ENCODE data around the gene MBP.

The MBP gene

DNA sequence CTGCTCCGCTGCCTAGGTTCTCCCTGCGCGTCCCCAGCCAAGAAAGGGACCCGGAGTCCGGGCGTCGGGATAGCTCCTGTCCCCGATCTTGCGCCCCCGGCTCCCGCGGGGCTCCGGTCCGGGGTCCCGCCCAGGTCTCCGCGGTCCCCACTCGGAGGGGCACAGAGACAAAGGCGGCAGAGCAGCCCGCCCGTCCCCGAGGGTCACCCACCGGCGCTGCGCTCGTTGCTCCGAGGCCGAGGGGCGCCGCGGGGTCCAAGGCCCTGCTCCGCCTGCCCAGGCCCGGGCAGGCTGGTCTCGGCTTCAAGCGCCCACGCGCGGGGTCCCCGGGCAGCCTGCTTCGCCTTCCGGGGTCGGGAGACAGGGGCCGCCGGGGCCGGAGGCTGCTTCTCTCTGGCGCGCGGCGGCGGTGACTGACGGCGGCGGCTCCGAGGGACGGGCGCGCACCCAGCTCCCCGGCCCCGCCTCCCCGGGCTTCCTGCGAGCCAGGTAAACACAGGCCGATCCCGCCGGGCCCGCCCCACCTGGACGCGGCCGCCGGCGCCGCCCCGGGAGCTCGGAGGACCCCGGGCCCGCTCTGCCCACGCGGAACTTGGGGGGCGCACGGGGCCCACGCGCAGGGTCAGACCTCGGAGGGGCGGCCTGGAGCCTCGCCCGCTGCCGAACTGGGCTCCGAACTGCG, at the start of gene MBP:
Gene MBP, minus strand, starts transcription at position 415 of the 682 bp plus-strand sequence. CDS start 27,522 bp downstream, outside the sequence.
- peak; percentile 39 for DNase-seq

DNA sequence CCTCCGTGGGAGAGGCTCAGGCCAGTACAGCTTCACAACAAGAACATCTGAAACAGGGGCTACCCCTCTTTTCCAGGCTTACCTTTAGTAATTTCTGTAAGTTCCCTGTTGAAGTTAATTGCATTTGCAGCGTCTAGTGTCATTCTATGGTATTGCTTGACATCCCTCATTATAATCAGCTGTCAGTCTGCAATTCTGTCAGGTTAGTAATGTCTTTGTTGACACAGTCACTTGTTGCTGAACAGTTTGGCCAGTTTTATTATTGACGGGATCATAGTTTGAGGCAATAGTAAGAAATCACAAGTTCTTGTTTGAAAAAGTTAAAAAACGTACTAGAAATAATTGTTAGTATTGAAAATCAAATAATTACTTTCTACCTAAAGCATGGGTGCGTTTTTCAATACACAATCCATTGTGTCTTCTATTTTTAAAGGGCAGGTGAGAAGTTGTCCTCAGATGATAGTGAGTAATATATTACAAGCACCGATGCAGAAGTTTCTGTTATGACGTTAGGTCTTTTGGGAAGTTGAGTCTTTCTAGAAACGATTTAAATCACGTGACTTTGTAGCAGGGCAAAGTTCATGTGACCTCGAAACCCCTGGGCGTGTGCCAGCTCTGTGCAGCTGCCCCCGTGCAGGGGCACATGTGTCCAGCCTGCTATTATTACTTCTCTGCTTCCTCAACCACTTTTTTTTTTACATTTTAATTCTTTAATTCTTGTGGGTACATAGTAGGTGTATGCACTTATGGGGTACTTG, 49.5 kb upstream of the MBP start:
- no peak for DNase-seq

DNA sequence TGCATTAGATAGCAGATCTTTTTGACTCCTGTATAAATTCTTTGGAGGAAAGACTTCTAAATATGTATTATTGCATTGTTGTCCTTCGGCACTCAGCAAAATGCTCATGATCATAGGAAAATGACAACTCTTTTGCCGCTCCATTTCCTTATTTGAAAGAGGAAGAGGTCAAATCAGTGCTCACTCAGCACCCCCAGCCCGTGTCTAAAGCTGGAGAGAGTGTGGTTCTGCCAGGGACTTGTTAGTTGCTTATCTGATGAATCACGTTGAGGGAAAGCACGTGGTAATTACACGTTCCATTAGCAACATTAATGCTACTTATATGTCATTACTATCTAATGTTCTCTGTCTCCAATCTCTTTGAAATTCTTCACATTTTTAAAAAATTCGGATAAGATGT, 46.0 kb upstream of the MBP start:
- DNase-seq = no peak

DNA sequence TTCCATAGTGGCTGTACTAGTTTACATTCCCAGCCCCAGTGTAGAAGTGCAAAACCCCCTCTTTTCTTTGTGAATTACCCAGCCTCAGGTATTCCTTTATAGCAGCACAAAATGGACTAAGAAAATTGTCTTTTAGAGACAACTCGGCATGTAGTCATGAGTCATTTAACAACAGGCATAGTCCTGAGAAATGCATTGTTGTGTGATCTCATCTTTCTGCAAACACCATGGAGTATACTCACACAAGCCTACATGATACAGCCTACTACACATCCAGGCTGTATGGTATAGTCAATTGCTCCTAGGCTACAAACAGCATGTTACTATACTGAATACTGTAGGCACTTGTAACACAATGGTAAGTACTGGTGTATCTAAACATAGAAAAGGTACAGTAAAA, 44.4 kb upstream of the MBP start:
- DNase-seq = no peak

DNA sequence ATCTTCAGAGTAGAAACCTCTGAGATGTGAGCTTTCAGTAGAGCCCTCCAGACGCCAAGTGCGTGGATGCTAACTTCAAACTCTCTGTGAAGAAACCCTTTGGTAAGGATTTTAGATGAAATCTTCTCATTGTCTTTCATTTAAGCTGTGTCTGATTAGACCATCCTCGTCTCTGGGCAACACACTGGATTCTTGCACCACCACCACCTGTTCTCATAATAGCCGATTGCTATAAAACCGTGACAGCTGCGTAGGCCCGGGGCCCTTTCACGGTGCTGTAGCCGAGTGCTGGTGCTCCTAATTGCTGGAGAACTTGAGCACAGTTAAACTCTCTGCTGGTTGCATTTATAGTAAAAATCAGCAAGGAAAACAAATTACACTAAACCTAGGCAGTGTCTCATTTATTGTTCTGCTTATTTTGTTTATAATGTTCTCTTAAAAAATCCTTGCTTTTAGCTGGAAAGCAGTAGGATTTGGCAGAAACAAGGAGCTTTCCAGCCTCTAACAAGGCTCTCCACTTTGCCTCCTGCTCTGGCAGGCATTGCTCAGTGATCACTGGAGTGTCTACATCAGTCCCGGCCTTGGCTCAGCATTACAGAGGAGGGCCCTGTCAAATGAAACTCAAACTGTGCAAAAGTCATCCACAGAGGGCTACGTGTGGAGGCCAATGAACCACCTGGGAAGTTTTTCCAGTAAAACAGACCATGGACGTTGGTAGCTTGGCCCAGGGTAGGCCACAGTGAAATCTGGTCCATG, 40.9 kb upstream of the MBP start:
- no peak for DNase-seq

DNA sequence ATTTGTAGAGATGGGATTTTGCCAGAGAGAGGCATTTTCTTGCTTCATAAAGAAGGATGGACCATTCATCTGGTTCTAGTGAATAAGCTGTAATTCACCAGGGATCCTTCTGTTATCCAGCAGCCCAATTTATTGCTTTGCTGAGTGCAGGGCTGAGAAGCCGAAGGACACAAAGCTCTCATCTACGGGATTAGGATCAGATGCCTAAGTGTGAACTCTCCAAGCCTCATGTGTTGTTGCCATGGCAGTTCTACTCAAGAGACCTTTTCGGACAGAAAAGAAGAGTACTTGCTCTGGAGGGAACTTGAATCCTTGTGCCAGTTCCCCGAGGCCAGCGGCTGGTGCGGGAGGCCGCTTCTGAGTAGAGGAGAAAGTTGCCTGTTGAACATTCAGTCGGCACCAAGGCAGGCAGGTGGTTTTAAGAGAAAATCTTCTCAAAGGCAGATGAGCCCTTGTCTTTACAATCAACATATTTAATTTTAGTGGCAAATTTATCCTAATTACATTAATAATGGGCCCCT, 38.4 kb upstream of the MBP start:
- DNase-seq = no peak

DNA sequence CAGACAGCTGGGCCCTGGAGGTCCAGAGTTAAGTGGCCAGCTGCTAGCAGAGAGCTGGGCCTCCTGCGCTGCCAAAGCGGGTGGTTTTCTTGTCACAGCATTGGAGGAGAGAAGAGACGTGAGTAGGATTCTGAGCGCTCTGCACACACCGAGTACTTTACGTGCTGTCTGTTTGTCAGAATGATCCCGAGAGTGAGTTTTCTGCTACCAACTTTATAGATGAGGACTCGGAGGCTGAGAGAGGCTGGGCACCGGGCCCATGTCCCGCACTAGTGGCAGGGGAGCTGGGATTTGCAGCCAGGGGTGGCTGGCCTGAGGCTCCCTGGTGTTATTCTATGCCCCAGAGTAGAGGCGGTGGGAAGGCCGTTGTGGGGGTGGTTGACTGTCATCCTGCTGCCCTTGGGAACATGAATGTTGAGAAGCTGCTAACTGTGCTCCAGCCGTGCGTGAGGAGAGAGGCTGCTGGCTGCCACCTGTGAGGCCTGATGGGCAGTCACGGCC, 36.3 kb upstream of the MBP start:
- no peak for DNase-seq

DNA sequence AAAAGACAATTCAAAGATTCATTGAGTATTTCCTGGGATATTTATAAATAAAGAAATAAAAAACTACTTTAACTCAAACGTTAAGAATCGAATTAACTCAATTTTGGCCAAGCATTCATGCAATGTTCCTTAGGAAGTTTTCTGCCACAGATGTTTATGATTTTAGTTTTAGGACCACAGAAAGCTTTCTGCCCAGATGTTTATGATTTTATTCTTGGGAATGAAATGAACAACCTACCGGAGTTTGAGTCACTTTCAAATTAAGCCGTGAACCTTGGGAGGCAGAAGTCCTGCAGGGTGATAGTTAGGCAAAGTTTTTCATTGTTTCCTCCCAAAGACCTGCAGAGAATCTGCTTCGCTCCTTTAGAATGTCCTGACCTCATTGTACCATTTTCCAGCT, 34.7 kb upstream of the MBP start:
- no peak for DNase-seq

DNA sequence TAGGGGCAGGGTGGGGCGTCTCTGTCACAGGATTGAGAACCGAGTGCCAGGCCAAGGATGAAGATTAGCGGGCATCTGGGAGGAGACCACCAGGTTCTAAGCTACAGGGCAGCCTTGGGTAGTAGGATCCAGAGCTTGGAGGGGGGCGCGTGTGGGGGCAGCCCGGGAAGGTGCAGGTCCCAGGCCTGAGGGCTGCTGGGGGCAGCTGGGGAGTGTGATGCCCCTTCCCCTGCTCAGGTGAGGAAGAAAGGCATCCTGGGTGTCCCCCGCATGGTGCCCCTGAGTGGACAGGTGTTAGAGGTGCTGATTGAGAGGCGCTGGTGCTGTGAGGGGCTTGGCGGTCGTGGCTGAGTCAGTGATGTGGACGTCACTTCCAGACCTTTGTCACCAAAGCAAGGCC, 33.9 kb upstream of the MBP start:
- DNase-seq = no peak

DNA sequence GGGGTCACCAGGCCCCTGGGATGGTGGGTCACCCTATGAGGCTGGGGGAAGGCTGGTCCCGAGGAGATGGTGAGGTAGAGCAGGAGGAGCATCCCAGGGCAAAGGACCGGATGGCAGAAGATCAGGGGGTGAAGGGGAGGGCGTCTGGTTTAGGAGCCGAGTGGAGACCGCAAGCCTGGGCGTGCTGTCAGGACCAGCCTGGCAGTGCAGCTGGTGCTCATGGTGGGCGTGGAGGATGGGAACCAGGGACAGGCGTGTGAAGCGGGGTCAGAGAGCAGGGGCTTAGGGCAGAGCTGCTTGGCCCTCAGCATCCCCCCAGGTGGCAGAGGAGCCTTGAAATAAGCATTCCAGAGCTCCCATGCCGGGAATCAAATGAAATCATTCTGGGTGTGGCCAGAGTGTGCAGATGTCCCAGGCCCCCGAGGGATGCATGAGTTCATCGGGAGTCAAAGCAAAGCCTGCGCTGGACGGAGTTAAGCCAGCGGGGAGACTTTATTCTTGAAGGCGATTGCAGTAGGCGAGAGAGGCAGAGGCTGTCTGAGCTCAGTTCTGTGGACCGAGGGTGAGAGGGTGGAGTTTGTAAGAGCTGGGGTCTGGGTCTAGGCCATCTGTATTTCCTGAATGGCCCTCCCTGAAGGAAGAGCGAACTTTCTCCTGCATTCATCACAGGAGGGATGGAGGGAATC, 33.1 kb upstream of the MBP start:
- DNase-seq = no peak

DNA sequence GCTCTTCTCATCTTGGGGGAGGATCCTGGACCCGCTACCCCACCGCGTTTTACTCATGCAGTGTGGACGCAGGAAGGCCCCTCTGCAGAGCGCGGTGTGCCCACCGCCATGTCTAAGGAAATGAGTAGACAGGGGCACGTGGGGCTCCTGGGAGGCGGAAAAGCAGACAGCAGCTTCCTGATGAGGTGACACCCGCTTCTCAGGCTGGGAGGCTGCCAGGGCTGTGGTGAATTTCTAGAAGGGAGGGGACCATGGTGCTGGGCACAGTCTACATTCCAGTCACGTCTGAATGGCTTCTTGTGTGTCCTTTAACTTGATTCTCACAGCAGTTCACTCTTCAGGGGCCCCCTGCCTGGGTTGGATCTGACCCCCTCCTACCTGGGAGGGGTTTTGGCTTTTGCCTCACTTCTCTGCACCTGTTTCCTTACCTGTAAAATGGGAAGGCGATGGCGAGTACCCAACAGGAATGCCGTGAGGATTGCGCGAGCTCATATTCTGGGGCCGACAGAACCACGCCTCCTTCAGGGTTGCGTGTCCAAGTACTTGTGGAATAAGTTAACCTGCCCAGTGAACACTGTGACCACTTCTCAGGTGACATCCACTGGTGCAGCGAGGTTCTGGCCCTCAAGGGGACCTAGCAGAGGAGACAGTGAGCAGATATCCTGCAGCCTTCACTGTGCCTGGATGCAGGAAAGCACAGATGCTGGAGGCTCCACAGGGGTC, 32.3 kb upstream of the MBP start:
- no peak for DNase-seq

DNA sequence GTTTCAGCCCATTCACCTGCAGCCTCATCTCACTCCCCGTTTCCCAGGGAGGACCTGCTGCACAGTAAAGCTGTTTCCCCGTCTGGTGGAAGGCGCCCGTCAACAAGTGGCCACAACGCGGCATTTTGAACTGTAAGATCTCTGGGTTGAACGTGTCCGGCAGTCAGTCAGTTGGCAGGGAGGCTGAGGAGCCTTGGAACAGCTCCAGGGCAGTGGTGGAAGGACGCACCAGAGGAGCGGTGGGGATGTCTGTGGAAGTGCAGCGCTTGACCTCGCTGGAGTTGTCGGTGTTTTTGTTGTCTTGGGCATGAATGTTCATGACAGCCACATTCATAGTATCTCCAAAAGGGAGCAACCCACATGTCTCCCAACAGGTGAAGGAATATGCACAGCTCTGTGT, 31.4 kb upstream of the MBP start:
- DNase-seq = no peak

DNA sequence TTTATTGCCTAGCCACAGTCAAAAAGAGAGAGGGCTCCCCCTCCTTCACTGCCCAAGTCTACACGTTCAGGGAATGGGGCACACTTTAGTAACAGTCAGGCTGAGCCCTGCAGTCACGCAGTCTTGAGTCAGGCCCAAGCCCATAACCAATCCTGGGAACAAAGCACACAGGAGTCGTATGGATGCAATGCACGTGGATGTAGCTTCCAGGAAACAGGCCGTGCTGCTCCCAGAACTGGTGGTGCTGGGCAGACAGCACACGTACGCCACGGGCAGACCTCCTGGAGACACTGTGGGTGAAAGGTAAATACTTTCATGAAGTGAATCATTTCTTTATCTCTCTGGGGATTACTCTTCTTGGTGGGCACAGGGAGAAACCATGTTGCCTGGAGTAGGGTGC, 30.0 kb upstream of the MBP start:
- no peak for DNase-seq

DNA sequence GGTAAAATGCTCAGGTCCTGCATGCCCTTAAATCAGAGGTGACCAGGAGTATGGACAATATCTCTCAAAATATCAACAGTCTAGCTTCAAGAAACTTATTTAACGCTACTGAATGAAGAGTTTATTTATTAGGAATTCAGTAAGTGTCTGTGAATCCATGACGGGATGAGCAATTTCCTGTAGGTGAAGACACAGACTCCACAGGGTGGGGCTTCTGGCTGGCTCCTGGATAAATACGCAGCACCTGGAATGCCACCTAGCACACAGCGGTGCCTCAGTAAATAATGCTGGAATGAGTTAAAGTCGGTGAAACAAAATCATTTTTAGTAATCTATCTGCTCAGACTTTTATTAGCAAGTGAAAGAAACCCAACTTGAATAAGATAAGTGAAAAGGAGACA, 29.4 kb upstream of the MBP start:
- no peak for DNase-seq

DNA sequence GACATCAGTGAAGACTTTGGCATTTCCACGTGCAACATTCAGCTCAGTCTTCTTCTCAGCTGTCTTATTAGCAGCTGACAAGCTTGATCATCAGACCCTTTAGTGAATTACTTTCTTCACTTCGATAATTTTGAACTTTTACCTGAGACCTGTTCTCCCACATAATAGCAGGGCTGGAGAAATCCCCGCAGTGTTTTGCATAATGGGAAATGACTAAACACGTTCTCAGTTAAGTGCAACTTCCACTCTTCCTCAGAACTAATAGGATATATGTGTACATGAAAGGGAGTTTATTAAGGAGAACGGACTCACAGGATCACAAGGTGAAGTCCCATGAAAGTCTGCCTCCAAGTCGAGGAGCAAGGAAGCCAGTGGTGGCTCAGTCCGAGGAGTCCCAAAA, 28.8 kb upstream of the MBP start:
- no peak for DNase-seq

DNA sequence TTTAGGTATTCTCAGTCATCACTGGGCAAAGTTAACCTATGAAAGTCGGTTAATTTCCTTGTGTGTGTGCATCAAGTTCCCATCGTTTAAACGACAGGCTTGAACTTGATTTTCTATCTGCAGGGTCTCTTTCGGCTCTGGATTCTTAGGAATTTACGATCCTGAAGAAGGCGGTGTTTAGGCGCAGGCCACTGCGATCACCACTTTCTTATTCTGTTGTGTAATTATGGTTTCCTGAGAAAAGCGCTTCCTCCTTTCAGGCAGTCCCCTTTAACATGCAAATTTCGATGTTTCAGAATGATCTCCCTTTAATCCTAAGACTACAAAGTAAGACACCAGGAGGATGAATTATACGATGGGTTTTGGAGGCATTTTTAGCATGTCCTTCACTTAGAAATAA, 27.9 kb upstream of the MBP start:
- DNase-seq = no peak

DNA sequence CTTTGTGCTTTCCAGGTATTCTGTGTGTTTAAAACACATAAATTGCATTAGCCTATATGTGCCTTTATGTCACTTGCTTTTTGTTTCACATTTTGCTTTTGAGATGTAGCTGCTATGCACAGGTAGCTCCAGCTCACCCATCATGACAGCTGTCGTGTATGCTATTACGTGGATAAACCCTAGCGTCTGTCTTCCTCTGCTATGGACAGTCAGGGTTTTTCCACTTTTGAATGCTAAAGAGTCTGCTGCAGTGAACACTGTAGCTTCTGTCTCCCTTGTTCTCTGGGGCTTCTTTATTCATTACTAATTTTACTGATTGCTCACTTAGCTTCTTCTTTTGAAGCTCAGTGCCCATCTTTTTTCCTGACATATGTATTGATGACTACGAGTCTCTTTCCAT, 24.7 kb upstream of the MBP start:
- DNase-seq = no peak

DNA sequence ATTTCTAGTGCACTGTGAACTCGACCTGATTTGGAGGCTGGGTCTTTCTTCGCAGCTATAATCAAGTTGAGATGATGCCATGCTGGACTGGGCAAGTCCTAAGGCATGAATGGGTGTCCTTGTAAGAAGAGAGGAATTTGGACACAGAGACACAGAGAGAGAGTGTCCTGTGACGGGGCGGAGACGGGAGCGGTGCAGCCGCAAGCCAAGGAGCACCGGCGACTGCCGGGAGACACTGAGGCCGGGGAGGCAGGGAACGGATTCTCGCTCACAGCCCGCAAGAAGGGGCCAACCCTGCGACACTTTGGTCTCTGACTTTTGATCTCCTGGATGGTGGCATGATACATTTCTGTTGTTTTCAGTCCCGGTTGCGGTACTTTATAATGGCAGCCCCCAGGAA, 22.4 kb upstream of the MBP start:
- no peak for DNase-seq

DNA sequence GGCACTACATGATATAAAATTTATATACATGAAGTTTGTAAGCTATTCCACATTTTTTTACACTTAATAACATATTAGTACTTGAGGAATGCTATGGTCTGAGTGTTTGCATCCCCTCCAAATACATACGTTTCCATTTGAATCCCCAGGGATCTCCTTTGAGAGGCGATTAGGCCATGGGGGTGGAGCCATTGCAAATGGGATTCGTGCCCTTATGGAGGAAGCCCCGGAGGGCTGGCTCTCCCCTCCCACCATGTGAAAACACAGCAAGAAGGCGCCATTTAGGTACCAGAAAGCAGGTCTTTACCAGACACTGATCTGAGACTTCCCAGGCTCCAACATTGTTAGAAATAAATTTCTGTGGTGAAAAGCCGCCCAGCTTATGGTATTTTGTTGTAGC, 20.8 kb upstream of the MBP start:
- no peak for DNase-seq

DNA sequence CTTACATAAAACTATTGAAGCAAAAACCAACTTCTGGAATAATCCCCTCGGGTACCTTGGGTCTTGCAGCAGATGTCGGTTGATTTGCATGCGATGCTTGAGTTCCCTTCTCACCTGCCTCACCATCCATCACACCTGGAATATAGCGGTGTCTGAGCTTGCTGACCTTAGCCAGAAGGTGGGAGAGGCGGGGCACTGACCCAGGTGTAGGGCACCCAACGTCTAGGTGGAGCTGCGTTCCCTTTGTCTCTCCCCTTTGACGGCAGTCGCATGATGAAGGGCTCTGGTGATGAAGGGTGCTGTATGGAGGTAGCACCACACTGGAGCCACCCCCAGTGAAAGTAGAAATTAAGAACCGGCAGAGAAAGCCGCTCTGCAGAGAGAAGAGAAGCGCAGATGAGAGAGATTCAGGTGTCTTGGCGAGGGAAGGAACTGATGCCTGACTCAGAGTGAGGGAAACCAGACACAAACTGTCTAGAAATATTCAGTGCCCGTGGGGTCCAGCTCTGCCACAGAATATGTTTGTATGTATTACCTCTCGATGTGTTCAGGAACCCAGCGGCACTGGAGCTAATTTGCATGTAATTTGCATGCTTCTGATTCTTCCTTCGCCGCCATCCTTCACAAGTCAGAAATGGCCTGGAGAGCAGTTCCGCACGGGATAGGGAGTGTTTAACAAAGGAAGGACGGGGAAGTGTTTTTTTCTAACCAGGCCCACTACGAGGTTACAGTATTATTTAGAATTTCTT, 19.4 kb upstream of the MBP start:
- no peak for DNase-seq

DNA sequence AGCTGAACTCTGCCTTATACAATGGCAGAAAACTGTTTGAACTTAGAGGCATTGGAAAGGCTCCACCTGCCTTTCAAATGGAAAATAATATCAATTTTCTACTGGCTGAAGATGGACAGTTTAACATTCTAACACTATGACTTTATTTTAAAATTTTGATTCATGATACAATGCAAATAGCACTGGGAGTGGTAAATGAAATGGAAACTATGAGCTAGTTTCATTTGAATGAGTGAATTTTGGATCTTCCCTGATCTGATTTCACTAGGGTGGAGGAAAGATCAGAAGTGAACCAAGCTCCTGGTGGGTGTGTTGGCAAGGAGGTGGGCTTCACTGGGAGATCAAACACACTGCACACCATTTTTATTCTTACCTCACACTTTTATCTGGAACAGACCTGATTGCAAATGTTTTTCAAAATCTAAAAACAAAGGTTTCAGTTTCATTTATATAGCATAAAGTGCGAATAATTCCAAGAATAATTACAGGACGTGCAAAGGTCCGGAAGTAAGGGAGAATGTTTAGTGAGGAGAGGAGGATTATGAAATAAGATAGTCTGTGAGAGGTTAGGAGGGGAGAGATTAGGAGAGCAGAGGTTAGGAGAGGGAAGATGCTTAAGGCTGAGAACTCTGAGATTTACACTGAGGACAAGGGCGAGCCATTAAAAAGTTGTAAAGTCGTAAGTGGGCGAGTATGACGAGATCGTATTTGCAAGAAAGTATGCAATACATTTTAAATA, 18.6 kb upstream of the MBP start:
- DNase-seq = no peak

Data from NCI-H2171 (cell line).